ENCODE data around the gene ATP6V1C2. TPM values are rescaled to one million over a fixed set of nuclear protein-coding genes. Genes with fewer than 3 reads are reported as not detected.

The ATP6V1C2 gene
- polyA plus RNA-seq, 1 donor from 2014 or later: not detected

DNA sequence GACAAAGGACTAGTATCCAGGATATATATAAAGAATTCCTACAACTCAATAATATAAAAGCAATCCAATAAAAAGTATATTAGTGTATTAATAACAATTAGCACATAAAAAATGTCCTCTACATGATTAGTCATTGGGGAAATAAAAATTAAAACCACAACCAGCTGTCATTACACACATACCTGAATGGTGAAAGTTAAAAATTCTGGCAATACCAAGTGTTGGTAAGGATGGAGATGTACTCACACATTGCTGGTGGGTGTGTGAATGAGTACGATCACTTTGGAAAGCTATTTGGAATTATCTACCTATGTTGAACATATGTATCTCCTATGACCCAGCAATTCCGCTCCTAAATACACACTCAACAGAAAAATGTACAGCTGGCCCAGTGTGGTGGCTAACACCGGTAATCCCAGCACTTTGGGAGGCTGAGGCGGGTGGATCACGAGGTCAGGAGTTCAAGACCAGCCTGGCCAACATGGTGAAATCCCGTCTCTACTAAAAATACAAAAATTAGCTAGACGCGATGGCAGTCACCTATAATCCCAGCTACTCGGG is 17.3 kb upstream of the ATP6V1C2 start:
- no peaks in the 10 kb centered on the region for H3K79me2 ChIP-seq (replicated peaks; ENCODE audit: insufficient read depth, low read length)
- no peak overlapping the region for H3K4me3 ChIP-seq (ENCODE audit: low read length)
- no peak overlapping the region for H3K27ac ChIP-seq (ENCODE audit: low read length)
- TF ChIP-seq RAD21 (conservative IDR thresholded peaks at IDR 0.05) (no peak), EZH2 (IDR thresholded peaks at IDR 0.05; ENCODE audit: borderline replicate concordance, insufficient read depth, low read length, poor library complexity, severe bottlenecking) (no peak), REST (IDR thresholded peaks at IDR 0.05; ENCODE audit: borderline replicate concordance) (no peak), MXI1 (conservative IDR thresholded peaks at IDR 0.05; ENCODE audit: poor library complexity, severe bottlenecking) (no peak), EP300 (conservative IDR thresholded peaks at IDR 0.05; ENCODE audit: poor library complexity, severe bottlenecking) (no peak), POLR2AphosphoS5 (IDR thresholded peaks at IDR 0.05) (no peak), SMC3 (conservative IDR thresholded peaks at IDR 0.05; ENCODE audit: poor library complexity) (no peak), TAF1 (IDR thresholded peaks at IDR 0.05; ENCODE audit: low read depth) (no peak)
- TF ChIP-seq, protein P1, sequence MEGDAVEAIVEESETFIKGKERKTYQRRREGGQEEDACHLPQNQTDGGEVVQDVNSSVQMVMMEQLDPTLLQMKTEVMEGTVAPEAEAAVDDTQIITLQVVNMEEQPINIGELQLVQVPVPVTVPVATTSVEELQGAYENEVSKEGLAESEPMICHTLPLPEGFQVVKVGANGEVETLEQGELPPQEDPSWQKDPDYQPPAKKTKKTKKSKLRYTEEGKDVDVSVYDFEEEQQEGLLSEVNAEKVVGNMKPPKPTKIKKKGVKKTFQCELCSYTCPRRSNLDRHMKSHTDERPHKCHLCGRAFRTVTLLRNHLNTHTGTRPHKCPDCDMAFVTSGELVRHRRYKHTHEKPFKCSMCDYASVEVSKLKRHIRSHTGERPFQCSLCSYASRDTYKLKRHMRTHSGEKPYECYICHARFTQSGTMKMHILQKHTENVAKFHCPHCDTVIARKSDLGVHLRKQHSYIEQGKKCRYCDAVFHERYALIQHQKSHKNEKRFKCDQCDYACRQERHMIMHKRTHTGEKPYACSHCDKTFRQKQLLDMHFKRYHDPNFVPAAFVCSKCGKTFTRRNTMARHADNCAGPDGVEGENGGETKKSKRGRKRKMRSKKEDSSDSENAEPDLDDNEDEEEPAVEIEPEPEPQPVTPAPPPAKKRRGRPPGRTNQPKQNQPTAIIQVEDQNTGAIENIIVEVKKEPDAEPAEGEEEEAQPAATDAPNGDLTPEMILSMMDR (IDR thresholded peaks at IDR 0.05; ENCODE audit: poor library complexity, severe bottlenecking): no peak
- no peaks in the 10 kb centered on the region for H3K9me2 ChIP-seq (ENCODE audit: insufficient read depth, low read length)
- no peaks in the 10 kb centered on the region for H3K9me3 ChIP-seq (ENCODE audit: low read length)
- no peak overlapping the region for H3K4me2 ChIP-seq (ENCODE audit: low read length)
- H3K36me3 ChIP-seq (ENCODE audit: insufficient read depth, low read length): no peaks in the 10 kb centered on the region
- no peak overlapping the region for H2AFZ ChIP-seq (ENCODE audit: low read depth, low read length)
- no peaks in the 10 kb centered on the region for H4K20me1 ChIP-seq (ENCODE audit: insufficient read depth)
- H3K27me3 ChIP-seq (ENCODE audit: insufficient read depth, low read depth, low read length): no peaks in the 10 kb centered on the region
- H3K9ac ChIP-seq (ENCODE audit: low read length): no peak overlapping the region
- no peaks in the 10 kb centered on the region for H3F3A ChIP-seq (ENCODE audit: insufficient read depth, low read length, poor library complexity, severe bottlenecking)

GRCh38 chr2:10706033-10706432 is 15.4 kb upstream of the ATP6V1C2 start:
- no peak for TF ChIP-seq MXI1 (conservative IDR thresholded peaks at IDR 0.05; ENCODE audit: poor library complexity, severe bottlenecking)
- no peak for TF ChIP-seq SMC3 (conservative IDR thresholded peaks at IDR 0.05; ENCODE audit: poor library complexity)
- TF ChIP-seq, protein P1 (IDR thresholded peaks at IDR 0.05; ENCODE audit: poor library complexity, severe bottlenecking): no peak
- TF ChIP-seq POLR2AphosphoS5 (IDR thresholded peaks at IDR 0.05): no peak
- TF ChIP-seq RAD21 (conservative IDR thresholded peaks at IDR 0.05): no peak
- TF ChIP-seq EP300 (conservative IDR thresholded peaks at IDR 0.05; ENCODE audit: poor library complexity, severe bottlenecking): no peak
- no peak for TF ChIP-seq REST (IDR thresholded peaks at IDR 0.05; ENCODE audit: borderline replicate concordance)
- no peak for TF ChIP-seq EZH2 (IDR thresholded peaks at IDR 0.05; ENCODE audit: borderline replicate concordance, insufficient read depth, low read length, poor library complexity, severe bottlenecking)
- TF ChIP-seq TAF1 (IDR thresholded peaks at IDR 0.05; ENCODE audit: low read depth): no peak
- H3K9me2 ChIP-seq (ENCODE audit: insufficient read depth, low read length): no peaks in the 10 kb centered on the region
- no peak overlapping the region for H3K4me3 ChIP-seq (ENCODE audit: low read length)
- no peak overlapping the region for H3K27ac ChIP-seq (ENCODE audit: low read length)
- H3F3A ChIP-seq (ENCODE audit: insufficient read depth, low read length, poor library complexity, severe bottlenecking): no peaks in the 10 kb centered on the region
- no peaks in the 10 kb centered on the region for H4K20me1 ChIP-seq (ENCODE audit: insufficient read depth)
- H3K27me3 ChIP-seq (ENCODE audit: insufficient read depth, low read depth, low read length): no peaks in the 10 kb centered on the region
- H3K79me2 ChIP-seq (replicated peaks; ENCODE audit: insufficient read depth, low read length): no peaks in the 10 kb centered on the region
- no peak overlapping the region for H2AFZ ChIP-seq (ENCODE audit: low read depth, low read length)
- no peak overlapping the region for H3K4me2 ChIP-seq (ENCODE audit: low read length)
- H3K9ac ChIP-seq (ENCODE audit: low read length): no peak overlapping the region
- no peaks in the 10 kb centered on the region for H3K36me3 ChIP-seq (ENCODE audit: insufficient read depth, low read length)
- no peaks in the 10 kb centered on the region for H3K9me3 ChIP-seq (ENCODE audit: low read length)

All from neural cell (in vitro differentiated cells).